C4-2B (cell line): ENCODE data around the gene TF.

Experiments used
- ZFX ChIP-seq: fragments of 450-650 bp; IDR thresholded peaks from 2 replicates; pipeline ENCODE4 v1.6.1; 2017
- TF ChIP-seq, protein P1 (sequence below): fragments of 450-650 bp; conservative IDR thresholded peaks from 2 replicates; pipeline ENCODE4 v1.5.1; 2017; ENCODE audit warnings: mild to moderate bottlenecking

DNA sequence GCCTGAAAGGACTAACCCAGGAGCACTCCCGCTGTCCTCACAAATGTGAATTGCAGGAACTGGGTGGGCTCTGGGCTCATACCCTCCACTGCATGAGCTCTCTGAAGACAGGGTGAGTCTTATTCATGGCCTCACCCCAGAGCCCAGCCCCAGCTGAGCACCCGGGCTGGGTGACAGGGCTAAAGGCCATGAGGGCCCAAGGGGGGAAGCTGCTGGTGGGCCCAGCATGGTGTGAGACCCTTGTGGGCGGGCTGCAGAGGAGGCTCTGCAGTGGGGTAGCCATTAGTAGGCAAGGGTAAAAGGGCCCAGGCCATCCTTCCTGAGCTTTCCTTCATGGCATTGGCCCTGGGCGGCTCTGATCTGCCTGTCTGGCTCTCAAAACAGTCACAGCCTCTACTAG is 89.8 kb downstream of the TF start:
- TF ChIP-seq, protein P1, sequence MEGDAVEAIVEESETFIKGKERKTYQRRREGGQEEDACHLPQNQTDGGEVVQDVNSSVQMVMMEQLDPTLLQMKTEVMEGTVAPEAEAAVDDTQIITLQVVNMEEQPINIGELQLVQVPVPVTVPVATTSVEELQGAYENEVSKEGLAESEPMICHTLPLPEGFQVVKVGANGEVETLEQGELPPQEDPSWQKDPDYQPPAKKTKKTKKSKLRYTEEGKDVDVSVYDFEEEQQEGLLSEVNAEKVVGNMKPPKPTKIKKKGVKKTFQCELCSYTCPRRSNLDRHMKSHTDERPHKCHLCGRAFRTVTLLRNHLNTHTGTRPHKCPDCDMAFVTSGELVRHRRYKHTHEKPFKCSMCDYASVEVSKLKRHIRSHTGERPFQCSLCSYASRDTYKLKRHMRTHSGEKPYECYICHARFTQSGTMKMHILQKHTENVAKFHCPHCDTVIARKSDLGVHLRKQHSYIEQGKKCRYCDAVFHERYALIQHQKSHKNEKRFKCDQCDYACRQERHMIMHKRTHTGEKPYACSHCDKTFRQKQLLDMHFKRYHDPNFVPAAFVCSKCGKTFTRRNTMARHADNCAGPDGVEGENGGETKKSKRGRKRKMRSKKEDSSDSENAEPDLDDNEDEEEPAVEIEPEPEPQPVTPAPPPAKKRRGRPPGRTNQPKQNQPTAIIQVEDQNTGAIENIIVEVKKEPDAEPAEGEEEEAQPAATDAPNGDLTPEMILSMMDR: no peak
- TF ChIP-seq ZFX: no peak
